Ectodermal cell (in vitro differentiated cells): ENCODE measurements around the gene SURF2. TPM values are rescaled to one million over a fixed set of nuclear protein-coding genes. Genes with fewer than 3 reads are reported as not detected.
"Not testable (repeated sequence)": the region's sequence is repeated elsewhere in the genome, so short reads cannot be mapped to it uniquely, and the experiment has no call there.

ENCODE experiments used
- H3K27ac ChIP-seq: 2 replicates; pipeline ENCODE4 v1.7.0; 2013; ENCODE audit warnings: mild to moderate bottlenecking, low read depth, low read length; ENCODE audit not compliant: insufficient read depth, poor library complexity, severe bottlenecking
- H3K27me3 ChIP-seq: 2 replicates; pipeline ENCODE4 v1.7.0; 2013; ENCODE audit warnings: mild to moderate bottlenecking, low read length; ENCODE audit not compliant: insufficient read depth, control insufficient read depth, poor library complexity, severe bottlenecking
- H3K36me3 ChIP-seq: one replicate; pipeline ENCODE4 v1.7.0; 2013; ENCODE audit warnings: low read length; ENCODE audit not compliant: control insufficient read depth, insufficient read depth
- H3K4me1 ChIP-seq: one replicate; pipeline ENCODE4 v1.7.0; 2013; ENCODE audit warnings: low read length; ENCODE audit not compliant: control insufficient read depth, insufficient read depth
- H3K4me3 ChIP-seq: 2 replicates; pipeline ENCODE4 v1.7.0; 2013; ENCODE audit warnings: low read depth, low read length, control low read depth; ENCODE audit not compliant: insufficient read depth
- H3K9me3 ChIP-seq: 2 replicates; pipeline ENCODE4 v1.7.0; 2013; ENCODE audit warnings: mild to moderate bottlenecking, low read length, moderate library complexity; ENCODE audit not compliant: control insufficient read depth
- WGBS, 2 experiments: methylation state at CpG; one replicate each; pipeline ENCODE4 v1.1.7; 2013; ENCODE audit warnings: missing lambda C conversion rate in 2 of 2; 5-methylcytosine and 5-hydroxymethylcytosine counted together
- polyA plus RNA-seq, 4 experiments: library from polyadenylated mRNA; stranded (reverse); fragments of 50-300 nt; gene quantifications; one replicate each; pipeline ENCODE4 v1.2.3, GENCODE V29; 2013

The SURF2 gene
- 23.1 TPM for polyA plus RNA-seq (2013, experiment 1 of 4)
- 24.9 TPM for polyA plus RNA-seq (2013, experiment 2 of 4)
- 33.5 TPM for polyA plus RNA-seq (2013, experiment 3 of 4)
- polyA plus RNA-seq (2013, experiment 4 of 4), result 30.2 TPM

DNA sequence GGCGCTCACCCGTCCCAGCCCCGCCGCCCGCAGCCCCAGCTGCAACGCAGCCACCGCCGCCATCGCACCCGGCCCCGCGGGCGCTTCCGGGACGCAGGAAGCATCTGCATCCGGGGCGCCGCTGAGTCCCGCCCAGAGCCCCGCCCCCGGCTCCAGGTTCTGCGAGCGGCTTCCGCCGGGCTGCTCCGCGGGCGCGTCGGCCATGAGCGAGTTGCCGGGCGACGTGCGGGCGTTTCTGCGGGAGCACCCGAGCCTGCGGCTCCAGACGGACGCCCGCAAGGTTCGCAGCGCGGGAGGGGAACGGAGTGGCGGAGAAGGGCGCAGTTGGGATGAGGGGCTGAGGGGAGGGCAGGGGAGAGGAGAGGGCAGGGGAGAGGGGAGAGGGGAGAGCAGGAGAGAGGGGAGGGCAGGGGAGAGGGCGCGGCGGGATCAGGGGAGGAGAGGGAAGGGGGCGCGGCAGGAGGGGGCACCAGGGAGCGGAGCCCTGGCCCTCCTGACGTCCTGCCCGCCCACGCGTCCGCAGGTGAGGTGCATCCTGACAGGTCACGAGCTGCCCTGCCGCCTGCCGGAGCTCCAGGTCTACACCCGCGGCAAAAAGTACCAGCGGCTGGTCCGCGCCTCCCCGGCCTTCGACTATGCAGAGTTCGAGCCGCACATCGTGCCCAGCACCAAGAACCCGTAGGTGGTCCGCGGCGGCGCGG lies at the start of gene SURF2, which contains the start of gene SURF1:
Gene SURF2, plus strand, starts transcription at position 160 of the 701 bp plus-strand sequence. Its CDS starts 43 bp downstream, at position 203.
Gene SURF1, minus strand, starts transcription at position 97 of the 701 bp plus-strand sequence. Its CDS starts 34 bp downstream, at position 63.
- 0 to 1% methylated on average over 78 of the region's 78 CpGs for WGBS, 2 experiments
- Histone ChIP-seq H3K36me3 (peaks cover 18% of the 10 kb centered on the region), H3K27ac (no peak within 1 kb of the TSS)

DNA sequence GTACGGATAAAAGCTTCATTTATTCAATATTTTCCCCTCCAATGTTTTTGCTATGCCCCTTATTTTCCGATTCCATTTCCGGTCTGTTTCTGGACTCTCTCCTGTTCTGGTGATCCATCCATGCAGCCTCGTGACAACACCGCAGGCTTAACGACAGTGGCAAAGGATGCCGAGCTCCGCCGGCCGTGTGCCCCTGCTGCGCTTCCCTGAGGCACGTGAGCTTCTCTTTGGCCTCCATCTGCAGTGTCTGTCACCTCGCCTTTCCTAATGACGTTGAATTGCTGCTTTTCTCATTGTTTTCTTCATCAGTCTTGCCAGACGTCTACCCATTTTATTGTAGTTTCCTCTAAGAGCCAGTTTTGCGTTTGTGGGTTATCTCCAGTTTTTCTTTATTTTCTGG lies 49.0 kb upstream of the SURF2 start:
- no peaks in the 10 kb centered on the region for H3K36me3 ChIP-seq
- 88 to 91% methylated on average over 16 of the region's 16 CpGs for WGBS, 2 experiments
- H3K4me1 ChIP-seq, result no peaks in the 10 kb centered on the region
- no peaks in the 10 kb centered on the region for H3K27me3 ChIP-seq
- H3K9me3 ChIP-seq, result no peaks in the 10 kb centered on the region
- no peak overlapping the region for H3K4me3 ChIP-seq
- no peak overlapping the region for H3K27ac ChIP-seq

More for the DNA sequence above, at the start of gene SURF2, which contains the start of gene SURF1:
- Histone ChIP-seq H3K9me3 (no peaks in the 10 kb centered on the region), H3K4me3 (peak within 1 kb of the TSS; percentile 82), H3K4me1 (peaks cover 8% of the 10 kb centered on the region), H3K27me3 (no peaks in the 10 kb centered on the region)

DNA sequence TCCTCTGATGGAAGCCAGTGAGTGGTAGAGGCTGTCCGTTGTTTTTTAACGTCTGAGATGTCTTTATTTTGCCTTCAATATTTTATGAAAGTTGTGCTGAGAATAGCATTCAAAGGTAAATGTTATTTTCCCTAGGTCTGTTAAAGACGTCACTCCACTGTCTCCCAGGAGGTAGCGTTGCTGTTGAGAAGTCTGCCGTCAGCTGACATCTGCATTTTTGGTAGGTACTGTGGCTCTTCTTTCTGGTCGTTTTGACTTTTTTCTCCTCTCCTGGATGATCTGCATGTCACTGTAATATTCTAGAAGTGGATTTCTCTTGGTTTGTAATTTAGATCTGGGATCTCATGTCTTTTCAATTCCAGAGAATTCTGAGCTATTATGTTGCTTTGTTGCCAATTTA lies 46.7 kb upstream of the SURF2 start:
- Histone ChIP-seq H3K27ac (no peak overlapping the region), H3K27me3 (no peaks in the 10 kb centered on the region), H3K4me3 (no peak overlapping the region), H3K9me3 (no peaks in the 10 kb centered on the region), H3K4me1 (no peaks in the 10 kb centered on the region), H3K36me3 (no peaks in the 10 kb centered on the region)
- 89 to 91% methylated on average over 6 of the region's 6 CpGs for WGBS, 2 experiments

DNA sequence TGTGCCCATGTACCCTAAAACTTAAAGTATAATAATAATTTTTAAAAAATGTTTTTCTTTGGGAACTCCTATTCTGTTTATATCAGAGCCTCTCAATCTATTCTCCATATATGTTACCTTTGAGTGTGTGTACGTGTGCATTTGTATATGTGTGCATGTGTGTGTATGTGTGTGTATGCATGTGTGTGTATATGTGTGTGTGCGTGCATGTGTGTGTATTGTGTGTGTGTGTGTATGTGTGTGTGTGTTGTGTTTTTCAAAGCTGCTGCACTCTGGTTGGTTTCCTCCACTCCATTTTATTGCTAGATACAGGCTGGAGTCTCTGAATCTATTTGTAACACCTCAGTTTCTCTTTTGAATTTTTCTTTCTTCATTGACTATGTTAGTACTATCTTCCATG lies 40.4 kb upstream of the SURF2 start:
- WGBS, 2 experiments, result 64 to 75% methylated on average over 2 of the region's 2 CpGs
- no peak overlapping the region for H3K4me3 ChIP-seq
- no peaks in the 10 kb centered on the region for H3K36me3 ChIP-seq
- H3K9me3 ChIP-seq, result no peaks in the 10 kb centered on the region
- H3K4me1 ChIP-seq, result no peaks in the 10 kb centered on the region
- no peak overlapping the region for H3K27ac ChIP-seq
- no peaks in the 10 kb centered on the region for H3K27me3 ChIP-seq

DNA sequence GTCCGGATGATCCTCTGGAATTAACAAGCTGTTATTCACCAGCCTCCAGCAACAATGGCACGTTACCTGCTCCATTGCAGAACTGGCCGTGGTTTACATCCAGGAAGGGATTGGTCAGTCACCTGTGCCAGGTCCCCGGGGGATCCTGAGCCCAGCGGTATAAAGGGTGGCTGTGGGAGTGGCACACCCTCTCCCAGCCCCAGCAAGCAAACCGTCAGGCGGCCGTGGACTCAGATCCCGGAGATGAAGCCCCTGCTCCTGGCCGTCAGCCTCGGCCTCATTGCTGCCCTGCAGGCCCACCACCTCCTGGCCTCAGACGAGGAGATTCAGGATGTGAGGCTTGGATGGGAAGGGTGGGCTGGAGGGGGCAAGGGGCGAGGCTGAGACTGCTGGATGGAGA lies 38.8 kb upstream of the SURF2 start:
- not testable (repeated sequence) for H3K9me3 ChIP-seq, H3K4me1 ChIP-seq, H3K4me3 ChIP-seq, H3K27me3 ChIP-seq, H3K36me3 ChIP-seq, H3K27ac ChIP-seq
- 88 to 89% methylated on average over 12 to 13 of the region's 13 CpGs for WGBS, 2 experiments

DNA sequence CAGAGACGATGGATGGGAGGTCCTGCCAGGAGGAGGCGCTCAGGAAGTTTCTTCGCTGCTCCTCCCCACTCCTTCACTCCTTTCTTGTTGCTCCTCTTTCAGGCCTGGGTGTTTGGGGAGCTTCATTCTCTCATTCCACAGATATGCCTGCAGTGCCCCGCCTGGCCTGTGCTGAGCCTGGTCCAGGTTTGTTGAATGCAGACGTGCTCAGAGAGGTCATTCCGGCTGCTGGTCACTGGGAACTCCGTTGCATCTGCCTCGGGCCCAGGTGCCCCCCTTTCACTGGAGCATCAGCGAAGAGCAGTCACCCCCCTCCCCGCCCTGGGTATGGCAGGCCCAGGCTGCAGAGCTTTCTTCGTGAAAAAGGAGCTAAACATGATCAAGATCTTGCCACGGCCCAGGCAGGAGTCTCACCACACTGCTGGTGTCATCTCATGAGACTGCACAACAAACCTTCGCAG lies 35.9 kb upstream of the SURF2 start:
- Histone ChIP-seq H3K27me3 (no peaks in the 10 kb centered on the region), H3K4me1 (no peaks in the 10 kb centered on the region), H3K36me3 (no peaks in the 10 kb centered on the region), H3K9me3 (no peaks in the 10 kb centered on the region), H3K4me3 (no peak overlapping the region), H3K27ac (no peak overlapping the region)
- WGBS, 2 experiments, result 86 to 87% methylated on average over 12 to 13 of the region's 13 CpGs

DNA sequence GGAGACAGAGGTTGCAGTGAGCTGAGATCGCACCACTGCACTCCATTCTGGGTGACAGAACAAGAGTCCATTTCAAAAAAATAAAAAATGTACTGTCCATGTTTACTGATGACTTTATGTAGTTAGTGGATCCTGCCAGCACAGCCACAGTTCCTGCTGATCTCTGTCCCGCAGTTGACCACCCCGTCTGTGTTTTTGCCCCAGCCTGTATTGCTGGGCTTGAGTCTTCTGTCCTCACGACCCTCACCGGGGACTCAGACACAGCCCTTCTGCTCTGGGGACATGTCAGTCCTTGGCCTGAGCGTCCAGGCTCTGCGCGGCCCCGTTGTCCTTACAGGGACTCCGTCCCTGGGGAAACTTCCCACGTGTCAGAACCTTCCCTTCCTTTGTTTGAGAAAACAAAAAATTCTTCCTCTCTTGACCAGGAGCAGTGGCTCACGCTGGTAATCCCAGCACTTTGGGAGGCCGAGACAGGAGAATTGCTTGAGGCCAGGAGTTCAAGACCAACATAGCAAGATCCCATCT lies 34.9 kb upstream of the SURF2 start:
- no peak overlapping the region for H3K27ac ChIP-seq
- H3K9me3 ChIP-seq, result no peaks in the 10 kb centered on the region
- 87 to 89% methylated on average over 13 of the region's 13 CpGs for WGBS, 2 experiments
- H3K27me3 ChIP-seq, result no peaks in the 10 kb centered on the region
- no peaks in the 10 kb centered on the region for H3K4me1 ChIP-seq
- H3K4me3 ChIP-seq, result no peak overlapping the region
- no peaks in the 10 kb centered on the region for H3K36me3 ChIP-seq

DNA sequence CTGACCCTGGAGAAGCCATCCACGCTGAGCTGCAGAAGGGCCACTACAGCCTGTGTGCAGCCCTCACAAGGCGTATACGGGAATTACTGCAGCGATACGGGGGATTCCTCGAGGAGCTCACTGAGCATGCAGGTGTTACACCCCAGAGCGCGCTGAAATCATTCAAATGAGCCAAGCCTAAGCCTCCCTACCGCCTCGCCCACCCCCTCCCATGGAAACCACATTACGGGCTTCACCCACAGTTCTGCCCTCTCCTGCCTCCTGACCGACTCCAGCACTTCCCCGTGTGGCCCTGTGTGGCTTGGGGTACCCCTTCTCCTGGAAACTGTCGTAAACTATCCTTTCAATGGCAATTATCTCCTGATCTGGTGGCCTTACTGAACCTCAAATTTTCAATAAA lies 33.6 kb upstream of the SURF2 start:
- no peaks in the 10 kb centered on the region for H3K27me3 ChIP-seq
- 90 to 92% methylated on average over 14 of the region's 14 CpGs for WGBS, 2 experiments
- H3K4me3 ChIP-seq, result no peak overlapping the region

DNA sequence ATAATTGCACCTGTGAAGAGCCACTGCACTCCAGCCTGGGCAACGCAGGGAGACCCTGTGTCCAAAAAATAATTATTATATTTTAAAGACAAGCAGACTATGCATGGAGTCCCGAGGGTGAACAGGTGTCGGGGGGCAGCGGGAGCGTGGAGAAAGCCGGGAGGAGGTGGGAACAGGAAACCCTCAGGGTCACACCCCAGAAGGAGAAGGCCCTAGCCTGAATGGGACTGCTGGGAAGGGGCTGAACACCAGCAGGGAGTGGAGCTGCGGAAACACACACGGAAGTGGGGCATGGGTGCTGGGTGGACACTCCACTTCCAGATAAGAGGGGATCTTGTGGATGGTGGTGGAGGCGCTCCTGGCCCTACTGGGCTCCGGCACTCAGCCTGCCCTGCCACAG lies 33.1 kb upstream of the SURF2 start:
- Histone ChIP-seq H3K27me3 (no peaks in the 10 kb centered on the region), H3K4me1 (no peaks in the 10 kb centered on the region), H3K4me3 (no peak overlapping the region), H3K9me3 (no peaks in the 10 kb centered on the region), H3K27ac (no peak overlapping the region), H3K36me3 (no peaks in the 10 kb centered on the region)
- 94 to 95% methylated on average over 9 to 10 of the region's 10 CpGs for WGBS, 2 experiments

More for the DNA sequence above, 33.6 kb upstream of the SURF2 start:
- H3K36me3 ChIP-seq, result no peaks in the 10 kb centered on the region
- H3K27ac ChIP-seq, result no peak overlapping the region
- no peaks in the 10 kb centered on the region for H3K9me3 ChIP-seq
- no peaks in the 10 kb centered on the region for H3K4me1 ChIP-seq

DNA sequence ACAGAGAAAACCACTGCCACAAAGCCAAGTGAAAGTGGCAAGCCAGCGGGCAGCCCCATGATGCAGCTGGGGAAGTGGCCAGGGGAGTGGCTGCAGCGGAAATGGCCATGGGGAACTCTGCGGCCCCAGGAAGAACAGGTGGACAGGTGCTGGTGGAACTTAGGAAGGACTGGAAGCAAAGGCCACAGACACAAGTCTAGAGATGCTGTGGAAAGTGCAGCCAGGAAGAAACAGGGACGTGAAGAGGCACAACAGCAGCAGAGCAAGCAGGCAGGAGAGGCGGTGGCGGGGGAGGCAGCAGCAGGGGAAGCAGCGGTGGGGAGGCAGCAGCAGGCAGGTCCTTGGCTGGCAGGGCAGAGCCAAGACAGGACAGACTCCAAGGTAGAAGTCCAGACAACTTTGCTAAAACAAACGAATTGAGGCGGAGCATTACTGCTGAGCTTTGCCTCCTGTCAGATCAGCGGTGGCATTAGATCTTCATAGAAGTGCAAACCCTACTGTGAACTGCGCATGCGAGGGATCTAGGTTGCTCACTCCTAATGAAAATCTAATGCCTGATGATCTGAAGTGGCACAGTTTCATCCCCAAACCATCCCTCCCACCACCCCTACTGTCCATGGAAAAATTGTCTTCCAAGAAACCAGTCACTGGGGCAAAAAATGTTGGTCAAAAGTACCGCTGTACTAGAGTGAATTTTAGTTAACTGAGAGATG lies 32.2 kb upstream of the SURF2 start:
- H3K4me1 ChIP-seq, result no peaks in the 10 kb centered on the region
- 82 to 86% methylated on average over 13 of the region's 13 CpGs for WGBS, 2 experiments
- no peaks in the 10 kb centered on the region for H3K9me3 ChIP-seq
- H3K27me3 ChIP-seq, result no peaks in the 10 kb centered on the region
- H3K36me3 ChIP-seq, result no peaks in the 10 kb centered on the region
- H3K4me3 ChIP-seq, result no peak overlapping the region
- H3K27ac ChIP-seq, result no peak overlapping the region
